Hematopoietic multipotent progenitor cell treated with erythropoietin and hydrocortisone succinate and interleukin-3 and kit ligand, for 6 days (in vitro differentiated cells): Measurements from ENCODE around the gene TSC22D3.
"Not testable (repeated sequence)": the region's sequence is repeated elsewhere in the genome, so short reads cannot be mapped to it uniquely, and the experiment has no call there.

Source experiments
- DNase-seq: peaks from one replicate; pipeline ENCODE4 v3.0.0-alpha.2; 2015

TSC22D3 gene

GRCh38 chrX:107676559-107677378 is 98.8 kb downstream of the TSC22D3 start:
- DNase-seq: peak; percentile 93

GRCh38 chrX:107675823-107676555 is 99.6 kb downstream of the TSC22D3 start:
- peak; percentile 68 for DNase-seq

GRCh38 chrX:107675365-107675654 is 100.3 kb downstream of the TSC22D3 start:
- no peak for DNase-seq

GRCh38 chrX:107674480-107675364 is 100.9 kb downstream of the TSC22D3 start:
- DNase-seq: peak; percentile 88

- peak; percentile 97 for DNase-seq
Observed at GRCh38 chrX:107673933-107674479, 101.6 kb downstream of the TSC22D3 start.

GRCh38 chrX:107673431-107673830 is 102.2 kb downstream of the TSC22D3 start:
- DNase-seq: peak; percentile 43

- DNase-seq: peak; percentile 88
Observed at GRCh38 chrX:107672955-107673378, 102.6 kb downstream of the TSC22D3 start.

GRCh38 chrX:107671256-107671655 is 104.3 kb downstream of the TSC22D3 start:
- DNase-seq: not testable (repeated sequence)

GRCh38 chrX:107669885-107670628 is 105.5 kb downstream of the TSC22D3 start:
- DNase-seq: peak; percentile 61

- DNase-seq: no peak
Observed at GRCh38 chrX:107669261-107669660, 106.3 kb downstream of the TSC22D3 start.

GRCh38 chrX:107668710-107669109 is 106.9 kb downstream of the TSC22D3 start:
- not testable (repeated sequence) for DNase-seq

GRCh38 chrX:107667426-107667825 is 108.2 kb downstream of the TSC22D3 start:
- no peak for DNase-seq

- DNase-seq: no peak
Observed at GRCh38 chrX:107666931-107667330, 108.7 kb downstream of the TSC22D3 start.
